Dermis blood vessel endothelial cell (primary cell): Measurements from ENCODE around the gene KANK2. TPM values are rescaled to one million over a fixed set of nuclear protein-coding genes. Genes with fewer than 3 reads are reported as not detected.

Experiments used
- DNase-seq: peaks from one replicate; pipeline ENCODE4 v3.0.0; 2010
- total RNA-seq: library from RNA; depleted of rRNA; stranded (reverse); fragments of >200 nt; gene quantifications from 2 replicates; pipeline ENCODE4 v1.2.3, GENCODE V29; 2014

The KANK2 gene
- 102 and 108 TPM in 2 replicates for total RNA-seq

DNA sequence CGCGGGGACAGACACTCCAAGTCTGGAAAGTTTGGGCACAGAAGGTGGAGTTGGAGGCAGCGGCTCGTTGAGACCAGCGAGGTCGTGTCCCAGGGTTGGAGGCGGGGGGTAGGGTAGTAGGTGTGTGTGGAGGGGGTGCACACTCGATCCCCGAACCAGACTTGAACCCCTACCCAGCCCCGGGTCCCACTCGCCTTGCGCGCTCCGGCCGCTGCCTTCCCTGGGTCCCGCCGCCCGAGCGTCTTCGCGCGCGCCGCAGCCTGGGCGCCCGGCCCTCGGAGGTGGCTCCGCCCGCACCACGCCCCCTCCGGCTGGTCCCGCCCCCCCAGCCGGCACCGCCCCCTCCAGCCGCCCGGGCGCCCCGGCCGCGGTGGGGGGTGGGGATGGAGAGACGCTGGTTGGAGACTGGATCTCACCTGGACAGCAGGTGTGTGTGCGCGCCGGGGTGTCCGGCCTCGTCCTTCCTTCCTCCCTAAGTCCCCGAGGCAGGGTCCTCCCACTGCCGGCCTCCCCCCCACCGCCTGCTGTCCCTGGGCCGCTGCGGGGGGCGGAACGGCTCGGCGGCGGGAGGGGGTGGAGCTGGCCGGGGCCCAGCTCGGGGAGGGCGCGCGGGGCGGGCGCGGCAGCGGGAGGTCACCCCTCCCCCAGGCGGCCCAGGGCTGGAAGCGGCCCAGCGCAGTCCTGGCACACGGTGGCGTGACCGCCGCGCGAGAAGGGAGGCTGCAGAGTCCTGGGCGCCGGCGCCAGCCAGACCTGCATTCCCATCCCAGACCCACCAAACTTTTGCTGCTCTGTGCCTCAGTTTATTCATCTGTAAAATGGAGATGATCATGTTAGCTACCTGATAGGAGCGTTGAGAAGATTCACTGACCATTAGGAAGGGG lies at the start of gene KANK2:
Gene KANK2, minus strand, starts transcription at position 255 of the 884 bp plus-strand sequence. CDS start 3,034 bp downstream, outside the sequence.
- peak; percentile 85 for DNase-seq

- no peak for DNase-seq
Measured at GRCh38 chr19:11246941-11247340, 49.6 kb upstream of the KANK2 start.

DNA sequence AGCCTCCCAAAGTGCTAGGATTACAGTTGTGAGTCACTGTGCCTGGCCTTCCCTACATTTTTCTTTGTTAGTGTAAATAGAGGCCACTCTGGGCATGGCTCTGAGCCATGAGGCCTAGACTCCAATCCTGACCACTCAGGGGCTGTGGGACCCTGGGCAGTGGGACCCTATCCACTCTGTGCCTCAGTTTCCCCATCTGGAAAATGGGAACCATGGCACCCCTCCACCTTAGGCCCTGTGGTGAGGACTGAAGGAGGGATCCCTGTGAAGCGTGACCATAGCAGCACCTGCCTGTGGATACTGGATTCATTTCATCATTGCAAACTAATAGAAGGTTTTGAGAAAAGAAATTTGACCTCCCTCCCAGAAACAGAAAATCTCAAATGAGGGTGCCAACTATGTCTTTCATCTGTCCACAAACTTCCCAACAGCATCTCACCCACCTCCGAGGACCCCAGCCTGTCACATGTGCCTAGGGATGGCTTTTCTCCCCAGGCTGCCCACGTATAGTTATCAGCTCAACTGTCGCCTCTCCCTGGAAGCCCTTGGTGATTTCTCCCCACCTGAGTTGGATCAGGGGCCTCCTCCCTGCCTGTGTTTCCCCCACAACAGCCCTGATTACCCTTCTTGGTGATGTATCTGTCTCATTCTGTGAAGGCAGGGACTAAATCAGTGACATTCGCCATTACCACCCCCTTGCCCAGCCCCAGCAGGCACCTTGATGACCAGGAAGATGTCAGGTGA lies 47.7 kb upstream of the KANK2 start:
- no peak for DNase-seq

DNA sequence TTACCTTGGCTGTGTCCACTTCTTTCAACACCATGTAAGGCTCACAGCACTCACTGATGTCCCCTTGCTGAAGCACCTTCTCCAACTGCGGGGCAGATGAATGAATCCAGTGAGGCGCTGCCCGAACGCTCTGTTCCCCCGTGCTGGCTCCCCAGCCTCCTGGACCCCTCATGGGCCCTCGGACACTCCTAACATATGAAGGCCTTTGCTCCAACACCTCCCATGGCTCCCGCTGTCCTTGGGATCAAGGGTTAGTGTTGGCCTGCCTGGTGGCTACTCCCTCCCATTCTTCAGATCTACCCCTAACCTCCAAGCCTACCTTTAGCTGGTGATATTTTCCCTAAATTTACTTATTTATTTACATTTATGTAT lies 46.4 kb upstream of the KANK2 start:
- no peak for DNase-seq

DNA sequence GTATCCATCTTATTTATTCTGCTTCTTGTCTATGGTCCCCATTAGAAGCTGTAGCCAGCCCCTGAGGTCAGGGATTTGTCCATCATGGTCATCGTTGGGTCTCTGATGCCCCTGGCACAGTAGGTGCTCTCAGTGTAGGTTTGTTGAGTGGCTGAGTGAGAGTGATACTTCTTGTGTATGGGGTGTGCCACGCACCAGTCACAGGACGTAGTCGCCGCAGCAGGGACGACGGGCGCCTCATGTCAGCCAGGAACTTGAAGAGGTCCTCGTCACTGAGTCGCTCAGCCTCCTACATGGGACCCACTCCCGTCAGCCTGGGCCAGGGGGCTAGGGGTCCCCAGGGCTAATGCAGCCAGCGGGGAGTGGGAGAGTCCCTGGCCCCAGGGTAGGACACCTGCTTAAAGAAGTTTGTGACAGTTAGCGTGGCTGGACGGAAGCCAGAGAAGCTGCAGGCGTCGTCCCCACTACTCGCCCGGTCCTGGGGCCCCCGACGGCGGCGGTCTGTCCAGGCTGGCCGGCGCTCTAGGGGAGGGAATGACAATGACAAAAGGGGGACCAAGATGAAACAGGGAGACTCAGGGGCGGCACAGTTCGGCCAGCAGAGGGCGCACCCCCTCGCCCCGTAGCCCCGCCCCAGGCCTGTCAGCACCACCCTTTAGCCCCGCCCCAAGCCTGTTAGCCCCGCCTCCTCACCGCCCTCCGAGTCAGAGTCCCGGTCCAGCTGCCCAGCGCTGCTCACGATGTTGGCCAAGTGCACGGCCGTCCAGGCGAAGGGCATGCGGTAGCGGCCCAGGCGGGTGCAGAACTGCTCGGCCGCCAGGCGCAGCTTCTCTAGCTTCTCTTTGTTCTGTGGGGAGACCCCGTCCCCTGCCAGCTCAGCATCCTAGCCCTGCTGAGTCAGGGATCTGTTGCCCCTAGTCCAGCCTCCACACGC lies 45.8 kb upstream of the KANK2 start:
- DNase-seq, result peak; percentile 96

GRCh38 chr19:11242025-11242424 lies 44.7 kb upstream of the KANK2 start:
- DNase-seq, result no peak

- no peak for DNase-seq
Measured at GRCh38 chr19:11240008-11240444, 42.7 kb upstream of the KANK2 start.

- DNase-seq, result no peak
Measured at GRCh38 chr19:11239377-11240000, 42.1 kb upstream of the KANK2 start, which contains the start of gene ANGPTL8. TSS of gene ANGPTL8 (plus strand) at chr19:11239619. CDS start at chr19:11239638, 19 bp downstream.

GRCh38 chr19:11238781-11239376 lies 41.5 kb upstream of the KANK2 start:
- DNase-seq, result no peak

GRCh38 chr19:11238041-11238440 lies 40.7 kb upstream of the KANK2 start:
- DNase-seq, result no peak

- DNase-seq, result no peak
Measured at GRCh38 chr19:11237321-11237720, 40.0 kb upstream of the KANK2 start.

DNA sequence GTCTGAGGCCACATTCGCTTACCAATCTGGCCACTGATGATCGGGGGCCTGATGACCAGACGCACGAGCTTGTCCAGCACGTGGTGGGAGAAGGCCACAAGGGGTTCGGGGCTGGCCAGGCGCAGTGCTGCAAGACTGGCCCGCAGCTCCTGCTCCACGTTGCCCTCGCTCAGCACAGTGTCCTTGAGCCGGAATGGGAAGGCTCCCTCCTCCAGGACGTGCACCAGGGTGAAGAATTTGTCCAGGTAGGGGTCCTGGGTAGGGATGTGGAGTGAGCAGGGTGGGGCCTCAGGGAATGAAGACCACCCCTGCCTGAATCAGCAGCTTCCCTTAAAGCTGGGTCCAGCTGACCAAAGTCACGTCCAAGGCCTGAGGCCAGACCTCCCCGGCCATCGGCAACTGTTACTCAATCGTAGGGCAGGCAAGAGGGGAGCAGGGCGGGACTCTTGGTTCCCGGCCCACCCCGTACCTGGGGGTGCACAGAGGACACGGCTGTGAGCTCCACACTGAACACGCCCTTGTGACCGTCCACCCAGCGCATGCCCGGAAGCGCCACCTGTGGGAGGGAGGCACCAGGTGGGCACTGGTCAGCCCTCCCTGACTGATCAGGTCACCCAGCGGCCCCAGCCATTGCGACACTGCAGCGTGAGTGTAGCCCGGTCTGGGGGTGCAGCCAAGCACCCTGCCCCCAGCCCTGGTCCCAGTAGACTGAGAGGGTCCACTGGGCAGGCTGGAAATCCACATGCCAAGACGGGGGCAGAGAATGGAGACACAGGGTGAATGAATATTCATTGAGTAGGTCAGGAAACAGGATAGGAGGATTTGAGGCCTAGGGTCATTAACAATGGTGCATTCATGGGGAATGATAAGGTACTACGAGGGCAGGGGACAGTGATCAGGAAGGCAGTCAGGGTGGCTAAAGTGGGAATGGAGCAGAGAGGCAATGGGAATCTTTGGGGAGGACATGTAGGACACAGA lies 39.3 kb upstream of the KANK2 start:
- DNase-seq, result no peak

DNA sequence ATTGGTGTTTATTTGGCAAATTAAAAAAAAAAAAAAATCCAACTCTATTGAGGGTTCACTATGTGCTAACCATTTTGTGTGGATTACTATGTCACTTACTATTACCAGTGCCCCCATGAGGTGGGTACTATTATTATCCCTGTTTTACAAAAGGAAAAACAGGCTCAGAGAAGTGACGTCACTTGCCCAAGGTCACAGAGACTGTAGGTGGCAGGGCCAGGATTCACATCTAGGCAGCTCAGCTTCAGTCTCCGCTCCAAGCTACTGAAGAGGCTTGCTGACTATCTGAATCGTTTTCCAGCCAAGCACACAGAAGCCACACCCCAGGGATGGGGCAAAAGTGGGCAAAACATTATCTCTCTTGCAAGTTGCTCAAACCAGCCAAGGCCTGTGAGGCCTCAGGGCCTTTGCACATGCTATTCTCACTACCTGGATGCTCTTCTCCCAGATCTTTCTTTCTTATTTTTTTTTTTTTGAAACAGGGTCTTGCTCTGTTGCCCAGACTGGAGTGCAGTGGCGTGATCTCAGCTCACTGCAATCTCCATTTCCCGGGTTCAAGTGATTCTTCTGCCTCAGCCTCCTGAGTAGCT lies 37.2 kb upstream of the KANK2 start:
- peak; percentile 49 for DNase-seq

- no peak for DNase-seq
Measured at GRCh38 chr19:11233073-11233472, 35.7 kb upstream of the KANK2 start.

- no peak for DNase-seq
Measured at GRCh38 chr19:11232555-11232954, 35.2 kb upstream of the KANK2 start.

DNA sequence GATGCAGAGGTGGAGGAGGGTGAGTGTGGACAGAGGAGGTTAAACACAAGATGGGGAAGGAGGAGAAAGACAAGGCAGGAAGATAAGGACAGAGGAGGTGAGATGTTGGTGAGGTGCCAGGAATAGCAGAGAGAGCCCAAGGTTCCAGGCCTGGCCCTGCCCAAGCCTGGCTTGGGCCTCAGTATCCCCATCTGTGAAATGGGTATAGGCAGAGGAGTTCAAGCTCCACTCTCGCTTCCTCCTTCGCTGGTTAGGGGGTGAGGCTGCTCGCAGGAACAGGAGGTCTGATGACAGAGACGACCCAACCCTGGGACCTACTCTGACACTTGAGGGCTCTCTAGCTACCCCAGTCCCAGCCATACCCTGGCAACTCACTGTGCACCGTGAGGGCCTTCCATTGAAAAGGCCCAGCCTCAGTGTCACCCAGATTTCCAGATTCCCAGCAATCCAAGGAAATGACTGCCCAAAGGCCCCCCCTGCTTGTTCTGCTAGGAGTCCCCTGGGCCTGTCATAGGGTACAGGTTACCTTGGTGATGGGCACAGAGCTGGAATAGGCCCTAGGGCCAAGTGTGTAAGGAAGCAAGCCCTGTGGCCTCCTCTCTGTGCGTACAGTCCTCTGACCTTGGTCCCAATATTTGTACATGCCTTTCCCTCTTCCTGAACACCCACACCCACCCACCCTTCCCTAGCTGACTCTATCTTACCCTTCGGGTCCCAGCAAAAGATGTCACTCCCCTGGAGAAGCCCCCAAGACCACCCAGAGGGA lies 33.5 kb upstream of the KANK2 start:
- DNase-seq, result no peak

- DNase-seq, result peak; percentile 49
Measured at GRCh38 chr19:11227195-11227886, 30.0 kb upstream of the KANK2 start.

DNA sequence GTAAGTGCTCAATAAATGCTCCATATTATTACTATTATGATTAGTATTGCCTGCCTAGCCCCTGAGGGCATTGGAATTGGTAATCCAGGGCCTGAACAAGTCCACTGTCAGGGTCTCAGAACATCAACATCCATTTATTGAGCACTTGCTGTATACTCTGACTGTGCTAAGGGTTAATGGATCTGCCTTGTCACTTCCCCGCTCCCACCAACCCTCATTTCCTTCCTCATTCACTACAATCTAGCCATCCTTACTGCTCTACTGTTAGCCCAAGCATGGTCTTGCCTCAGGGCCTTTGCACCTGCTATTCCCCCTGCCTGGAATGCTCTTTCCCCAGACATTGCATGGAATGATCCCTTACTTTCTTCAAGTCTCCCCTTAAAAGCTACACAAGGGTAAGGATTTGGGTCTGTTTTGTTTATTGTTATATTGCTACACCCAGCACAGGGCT lies 29.4 kb upstream of the KANK2 start:
- no peak for DNase-seq
